ENCODE data around the gene C11orf52.

The C11orf52 gene

GRCh38 chr11:111939836-111940604 is 21.3 kb downstream of the C11orf52 start:
- DNase-seq, result no peak

- DNase-seq, result no peak
Measured at GRCh38 chr11:111941963-111942362, 23.2 kb downstream of the C11orf52 start.

- no peak for DNase-seq
Measured at GRCh38 chr11:111942829-111943228, 24.1 kb downstream of the C11orf52 start.

GRCh38 chr11:111944139-111944538 is 25.4 kb downstream of the C11orf52 start:
- no peak for DNase-seq

GRCh38 chr11:111944651-111945051 is 25.9 kb downstream of the C11orf52 start:
- DNase-seq, result no peak

- DNase-seq, result no peak
Measured at GRCh38 chr11:111945198-111945597, 26.5 kb downstream of the C11orf52 start.

- DNase-seq, result no peak
Measured at GRCh38 chr11:111946499-111946898, 27.8 kb downstream of the C11orf52 start.

- no peak for DNase-seq
Measured at GRCh38 chr11:111947143-111947542, 28.4 kb downstream of the C11orf52 start.

GRCh38 chr11:111949519-111950426 is 31.1 kb downstream of the C11orf52 start:
- DNase-seq, result no peak

- no peak for DNase-seq
Measured at GRCh38 chr11:111951565-111951964, 32.9 kb downstream of the C11orf52 start.

GRCh38 chr11:111954154-111954553 is 35.4 kb downstream of the C11orf52 start:
- no peak for DNase-seq

- no peak for DNase-seq
Measured at GRCh38 chr11:111957663-111958444, 39.1 kb downstream of the C11orf52 start.

GRCh38 chr11:111960916-111961315 is 42.2 kb downstream of the C11orf52 start:
- DNase-seq, result no peak

GRCh38 chr11:111961389-111962300 is 42.9 kb downstream of the C11orf52 start:
- DNase-seq, result no peak

GRCh38 chr11:111963931-111964340 is 45.2 kb downstream of the C11orf52 start:
- DNase-seq, result no peak

- no peak for DNase-seq
Measured at GRCh38 chr11:111966678-111967077, 48.0 kb downstream of the C11orf52 start.

- DNase-seq, result no peak
Measured at GRCh38 chr11:111967649-111968048, 48.9 kb downstream of the C11orf52 start.

- no peak for DNase-seq
Measured at GRCh38 chr11:111969344-111969743, 50.6 kb downstream of the C11orf52 start.

- no peak for DNase-seq
Measured at GRCh38 chr11:111974446-111974845, 55.7 kb downstream of the C11orf52 start.

- no peak for DNase-seq
Measured at GRCh38 chr11:111975076-111975806, 56.5 kb downstream of the C11orf52 start.

- DNase-seq, result no peak
Measured at GRCh38 chr11:111976119-111976766, 57.5 kb downstream of the C11orf52 start.

Data from stimulated activated CD4-positive, alpha-beta T cell treated with anti-CD3 and anti-CD28 coated beads, Interleukin-4, amount 100 ng/mL, for 4 hours (primary cell).